ENCODE results near the gene DLL1. TPM values are rescaled to one million over a fixed set of nuclear protein-coding genes. Genes with fewer than 3 reads are reported as not detected.

Gene DLL1
- total and polyA plus RNA-seq, 9 of the 15 experiments (the other 6 are each of a cell fraction or from before 2014, with no cell fraction given): not detected

GRCh38 chr6:170266061-170266825 lies 24.6 kb downstream of the DLL1 start:
- H3K9me1 ChIP-seq (ENCODE audit: control insufficient read depth, insufficient read depth, low read length): no peaks in the 10 kb centered on the region
- H3K79me2 ChIP-seq (ENCODE audit: control insufficient read depth, insufficient read depth, low read length): no peaks in the 10 kb centered on the region
- no peaks in the 10 kb centered on the region; the same call in none of the 2 replicates for H4K20me1 ChIP-seq (replicated peaks; ENCODE audit: control insufficient read depth, insufficient read depth, low read length)
- no peak for ATAC-seq
- peaks cover 0 to 10% of the 10 kb centered on the region in 2 experiments; a peak in 2 of 5 replicates for H3K4me1 ChIP-seq (replicated peaks in 1 of 2; ENCODE audit: control insufficient read depth in 2 of 2, insufficient read depth in 2 of 2, low read length in 2 of 2)
- 6% methylated on average over 16 of the region's 18 CpGs for WGBS (ENCODE audit: insufficient coverage, low coverage, missing lambda C conversion rate)
- no peak overlapping the region for H2AFZ ChIP-seq (ENCODE audit: low read depth, low read length)
- no peak overlapping the region for H3K4me3 ChIP-seq
- no peak for DNase-seq (ENCODE audit: extremely low read depth in 1 of 4, low spot score in 3 of 4)
- no TSS peak for BruUV-seq (replicated peaks)
- no peak for FAIRE-seq
- no peak overlapping the region for H3K9ac ChIP-seq (ENCODE audit: insufficient read depth in 1 of 2, low read depth in 2 of 2, low read length in 2 of 2)
- no peak overlapping the region for H3K27ac ChIP-seq (ENCODE audit: extremely low read depth, low read depth, low read length)
- CTCF ChIA-PET (ENCODE audit: low intra/inter-chr PET ratio): no interaction called here
- H3K9me3 ChIP-seq (replicated peaks; ENCODE audit: control insufficient read depth, insufficient read depth, low read depth, low read length): no peaks in the 10 kb centered on the region
- POLR2A ChIA-PET: interaction anchor here (1.7 kb wide), 1 partner anchor 9 kb away, joined by 6 read pairs; no protein-coding TSS in a partner anchor
- no peak overlapping the region for H3K4me2 ChIP-seq (ENCODE audit: insufficient read depth, low read length)
- intact Hi-C loops (cut with micrococcal nuclease) (no loop called here), in situ Hi-C loops (cut with MboI) (no loop called here)
- no peaks in the 10 kb centered on the region for H3K36me3 ChIP-seq (ENCODE audit: control insufficient read depth, insufficient read depth, low read length)
- H3K27me3 ChIP-seq (ENCODE audit: control insufficient read depth in 2 of 2, insufficient read depth in 2 of 2, low read length in 2 of 2): peaks cover 64 to 87% of the 10 kb centered on the region in 2 experiments
- TF ChIP-seq ZNF561 (CRISPR knock-in tag; conservative IDR thresholded peaks at IDR 0.05) (no peak), THRA (IDR thresholded peaks at IDR 0.05) (no peak), MXD1 (CRISPR knock-in tag; IDR thresholded peaks at IDR 0.05; ENCODE audit: borderline replicate concordance, poor library complexity, severe bottlenecking) (no peak), HNRNPH1 (optimal IDR thresholded peaks at IDR 0.05; ENCODE audit: low read depth, low read length) (no peak), TEAD2 (tag; IDR thresholded peaks at IDR 0.05) (no peak), TAF15 (IDR thresholded peaks at IDR 0.05; ENCODE audit: low read depth, low read length) (no peak), TCF7 (IDR thresholded peaks at IDR 0.05; ENCODE audit: borderline replicate concordance) (no peak), ZC3H4 (CRISPR knock-in tag; IDR thresholded peaks at IDR 0.05; ENCODE audit: borderline replicate concordance) (no peak), FOXP1 (CRISPR knock-in tag; IDR thresholded peaks at IDR 0.05) (no peak), AFF1 (IDR thresholded peaks at IDR 0.05; ENCODE audit: low read depth in 1 of 2, partially characterized antibody in 2 of 2) (no peak), SRSF9 (IDR thresholded peaks at IDR 0.05; ENCODE audit: borderline replicate concordance, low read depth, low read length) (no peak), KDM4B (IDR thresholded peaks at IDR 0.05; ENCODE audit: borderline replicate concordance in 2 of 2, low read depth in 1 of 2) (no peak), GABPB1 (CRISPR knock-in tag; IDR thresholded peaks at IDR 0.05) (no peak), ETV1 (tag; conservative IDR thresholded peaks at IDR 0.05; ENCODE audit: low read depth) (no peak)
